ACC112 (cell line): ENCODE measurements around the gene POU6F1.
"Not testable (repeated sequence)": the region's sequence is repeated elsewhere in the genome, so short reads cannot be mapped to it uniquely, and the experiment has no call there.

Experiments
- H2AFZ ChIP-seq: fragments of 200-600 bp; sonication (generic); one replicate; pipeline ENCODE4 v1.6.0; 2017; ENCODE audit warnings: antibody characterized with exemption, low read length; ENCODE audit not compliant: unreplicated experiment
- H3K27ac ChIP-seq: fragments of 200-600 bp; sonication (generic); 2 replicates; pipeline ENCODE4 v1.5.1; 2014; ENCODE audit warnings: low read depth, mild to moderate bottlenecking, antibody characterized with exemption, low read length, moderate library complexity
- H3K27me3 ChIP-seq: fragments of 200-600 bp; sonication (generic); 2 replicates; pipeline ENCODE4 v1.6.1; 2014; ENCODE audit warnings: mild to moderate bottlenecking, antibody characterized with exemption, low read length, moderate library complexity, mixed read lengths; ENCODE audit not compliant: insufficient read depth
- H3K36me3 ChIP-seq: fragments of 200-600 bp; sonication (generic); 2 replicates; pipeline ENCODE4 v1.6.1; 2016; ENCODE audit warnings: mild to moderate bottlenecking, antibody characterized with exemption, low read length, moderate library complexity, mixed read lengths; ENCODE audit not compliant: insufficient read depth
- H3K4me1 ChIP-seq: fragments of 200-600 bp; sonication (generic); one replicate; pipeline ENCODE4 v1.6.1; 2016; ENCODE audit warnings: low read length, mixed read lengths; ENCODE audit not compliant: insufficient read depth, unreplicated experiment, control insufficient read depth
- H3K4me3 ChIP-seq: fragments of 200-600 bp; sonication (generic); 2 replicates; pipeline ENCODE4 v1.5.1; 2014; ENCODE audit warnings: mild to moderate bottlenecking, low read depth, low read length
- H3K79me2 ChIP-seq: fragments of 200-600 bp; sonication (generic); one replicate; pipeline ENCODE4 v1.6.0; 2016; ENCODE audit warnings: low read length; ENCODE audit not compliant: control insufficient read depth, unreplicated experiment, insufficient read depth

The POU6F1 gene

GRCh38 chr12:51217968-51218606 lies at the start of gene POU6F1:
Gene POU6F1 (minus strand): TSS chr12:51218062. CDS start chr12:51206836, 11,226 bp downstream.
- no peaks in the 10 kb centered on the region for H3K79me2 ChIP-seq
- H3K27ac ChIP-seq, result peak within 1 kb of the TSS; percentile 56
- peaks cover 13% of the 10 kb centered on the region for H3K4me1 ChIP-seq
- H3K4me3 ChIP-seq, result peak within 1 kb of the TSS; percentile 87
- H3K27me3 ChIP-seq, result no peaks in the 10 kb centered on the region
- H3K36me3 ChIP-seq, result no peaks in the 10 kb centered on the region
- peak within 1 kb of the TSS; percentile 83 for H2AFZ ChIP-seq

- Histone ChIP-seq H3K79me2 (peaks cover 27% of the 10 kb centered on the region), H3K4me1 (peaks cover 10% of the 10 kb centered on the region)
These were observed 47.2 kb upstream of the POU6F1 start for GRCh38 chr12:51265024-51265423.

GRCh38 chr12:51264297-51264696 lies 46.4 kb upstream of the POU6F1 start:
- H2AFZ ChIP-seq, result no peak overlapping the region
- H3K79me2 ChIP-seq, result peaks cover 25% of the 10 kb centered on the region
- H3K36me3 ChIP-seq, result no peaks in the 10 kb centered on the region
- H3K4me1 ChIP-seq, result peaks cover 10% of the 10 kb centered on the region
- H3K27ac ChIP-seq, result no peak overlapping the region
- no peak overlapping the region for H3K4me3 ChIP-seq
- H3K27me3 ChIP-seq, result no peaks in the 10 kb centered on the region

More at GRCh38 chr12:51265024-51265423, 47.2 kb upstream of the POU6F1 start:
- H3K36me3 ChIP-seq, result no peaks in the 10 kb centered on the region
- no peak overlapping the region for H3K27ac ChIP-seq
- no peaks in the 10 kb centered on the region for H3K27me3 ChIP-seq
- no peak overlapping the region for H3K4me3 ChIP-seq
- H2AFZ ChIP-seq, result no peak overlapping the region

GRCh38 chr12:51263341-51263740 lies 45.5 kb upstream of the POU6F1 start:
- no peak overlapping the region for H2AFZ ChIP-seq
- peaks cover 21% of the 10 kb centered on the region for H3K79me2 ChIP-seq
- H3K27ac ChIP-seq, result no peak overlapping the region
- no peaks in the 10 kb centered on the region for H3K27me3 ChIP-seq
- no peaks in the 10 kb centered on the region for H3K36me3 ChIP-seq
- no peak overlapping the region for H3K4me3 ChIP-seq
- peaks cover 6% of the 10 kb centered on the region for H3K4me1 ChIP-seq

GRCh38 chr12:51262758-51263177 lies 44.9 kb upstream of the POU6F1 start:
- Histone ChIP-seq H3K4me3 (no peak overlapping the region), H3K79me2 (peaks cover 21% of the 10 kb centered on the region), H3K27me3 (no peaks in the 10 kb centered on the region), H3K27ac (no peak overlapping the region), H2AFZ (no peak overlapping the region), H3K36me3 (no peaks in the 10 kb centered on the region), H3K4me1 (peaks cover under 1% of the 10 kb centered on the region)

- not testable (repeated sequence) for H3K4me1 ChIP-seq, H3K36me3 ChIP-seq, H2AFZ ChIP-seq, H3K4me3 ChIP-seq, H3K27ac ChIP-seq, H3K27me3 ChIP-seq
- peaks cover 15% of the 10 kb centered on the region for H3K79me2 ChIP-seq
These were observed 41.7 kb upstream of the POU6F1 start for GRCh38 chr12:51259600-51259999.

- H3K4me1 ChIP-seq, result no peaks in the 10 kb centered on the region
- H3K27ac ChIP-seq, result no peak overlapping the region
- no peaks in the 10 kb centered on the region for H3K27me3 ChIP-seq
- peaks cover 10% of the 10 kb centered on the region for H3K79me2 ChIP-seq
- H2AFZ ChIP-seq, result no peak overlapping the region
- no peak overlapping the region for H3K4me3 ChIP-seq
- no peaks in the 10 kb centered on the region for H3K36me3 ChIP-seq
These were observed 36.7 kb upstream of the POU6F1 start for GRCh38 chr12:51254536-51254935.

- Histone ChIP-seq H3K27me3 (no peaks in the 10 kb centered on the region), H3K79me2 (peaks cover 10% of the 10 kb centered on the region), H3K4me1 (no peaks in the 10 kb centered on the region), H2AFZ (no peak overlapping the region), H3K27ac (no peak overlapping the region), H3K4me3 (no peak overlapping the region), H3K36me3 (no peaks in the 10 kb centered on the region)
These were observed 35.4 kb upstream of the POU6F1 start for GRCh38 chr12:51253276-51253675.

- no peaks in the 10 kb centered on the region for H3K27me3 ChIP-seq
These were observed 29.8 kb upstream of the POU6F1 start for GRCh38 chr12:51247523-51248206.

GRCh38 chr12:51246254-51246853 lies 28.5 kb upstream of the POU6F1 start:
- peaks cover 19% of the 10 kb centered on the region for H3K36me3 ChIP-seq
- no peak overlapping the region for H2AFZ ChIP-seq
- peaks cover 10% of the 10 kb centered on the region for H3K4me1 ChIP-seq
- H3K27me3 ChIP-seq, result no peaks in the 10 kb centered on the region
- H3K79me2 ChIP-seq, result peaks cover 4% of the 10 kb centered on the region
- H3K27ac ChIP-seq, result no peak overlapping the region
- no peak overlapping the region for H3K4me3 ChIP-seq

More at GRCh38 chr12:51247523-51248206, 29.8 kb upstream of the POU6F1 start:
- Histone ChIP-seq H3K36me3 (peaks cover 12% of the 10 kb centered on the region), H2AFZ (no peak overlapping the region), H3K79me2 (peaks cover 4% of the 10 kb centered on the region), H3K27ac (no peak overlapping the region), H3K4me3 (no peak overlapping the region), H3K4me1 (peaks cover 9% of the 10 kb centered on the region)
